Gastrocnemius medialis (tissue), 4 donors: Measurements from ENCODE around the gene HOXB8.

Experiments used
- CTCF ChIP-seq, 5 experiments: fragments of 450-650 bp in 3 of 5; fragments of 200-600 bp in 2 of 5; sonication (generic) in 2 of 5; IDR thresholded peaks in 4 of 5; conservative IDR thresholded peaks in 1 of 5; 1 replicate in 4 of 5; 2 replicates in 1 of 5; pipeline ENCODE4 v1.5.1; 2016 to 2019; ENCODE audit warnings: antibody characterized with exemption in 5 of 5, mild to moderate bottlenecking in 3 of 5, moderate library complexity in 3 of 5
- POLR2A ChIP-seq, 2 donors: fragments of 450-650 bp; IDR thresholded peaks; one replicate each; pipeline ENCODE4 v1.6.1; 2017; ENCODE audit warnings: antibody characterized with exemption in 2 of 2, mild to moderate bottlenecking in 2 of 2, moderate library complexity in 2 of 2

GRCh38 chr17:48593840-48594537, 21.1 kb downstream of the HOXB8 start:
- TF ChIP-seq CTCF (IDR thresholded peaks at IDR 0.05 in 4 of 5, conservative IDR thresholded peaks at IDR 0.05 in 1 of 5) (peak; percentile 73 to 94 (median 82)), POLR2A (IDR thresholded peaks at IDR 0.05) (no peak)
